Sciatic nerve (tissue), 2 donors: ENCODE measurements around the gene ST6GALNAC6. TPM values are rescaled to one million over a fixed set of nuclear protein-coding genes. Genes with fewer than 3 reads are reported as not detected.
A peak's percentile ranks its signal among the peaks of the same experiment; 100 is the strongest.
"Not testable (repeated sequence)": the region's sequence is repeated elsewhere in the genome, so short reads cannot be mapped to it uniquely, and the experiment has no call there.

ENCODE experiments used
- ATAC-seq: fragments of 200-7000 bp; cut with Tn5 transposase; one replicate; pipeline ENCODE4 v1.9.1; 2020; ENCODE audit warnings: mild to moderate bottlenecking, moderate library complexity
- DNase-seq: peaks from one replicate; pipeline ENCODE4 v3.0.0-alpha.2; 2020; ENCODE audit warnings: low spot score
- intact Hi-C: fragments of 100-400 bp; cut with DNase I; formaldehyde crosslinking; loops from one replicate; pipeline ENCODE4 v1.14.2; 2022
- total RNA-seq: library from RNA; stranded (reverse); fragmentation: NEBNext Ultra II Directional; extraction: Animal tissue kit (Norgen Biotek cat#: 25700); gene quantifications from one replicate; pipeline ENCODE4 v1.2.1, GENCODE V29; 2021
- donor health status: DM: no; HTN: no; CAD: no.
- donor health status: DM: no; HTN: no; CAD: no.

Gene ST6GALNAC6
- total RNA-seq, 1 donor from 2014 or later = 108 TPM

GRCh38 chr9:127878652-127879390, 20.6 kb downstream of the ST6GALNAC6 start:
- intact Hi-C loops = no loop called here
- DNase-seq (no peak), ATAC-seq (no peak)

GRCh38 chr9:127878001-127878651, 21.3 kb downstream of the ST6GALNAC6 start:
- intact Hi-C loops = no loop called here
- DNase-seq = no peak
- ATAC-seq = peak; percentile 0

- DNase-seq = peak; percentile 91
- intact Hi-C loops = no loop called here
- peak; percentile 67 for ATAC-seq
These were observed 21.8 kb downstream of the ST6GALNAC6 start, which contains the start of gene AK1 for GRCh38 chr9:127877566-127877998. Gene AK1 (minus strand): TSS chr9:127877675. CDS start chr9:127874617, 3,058 bp downstream.

DNA sequence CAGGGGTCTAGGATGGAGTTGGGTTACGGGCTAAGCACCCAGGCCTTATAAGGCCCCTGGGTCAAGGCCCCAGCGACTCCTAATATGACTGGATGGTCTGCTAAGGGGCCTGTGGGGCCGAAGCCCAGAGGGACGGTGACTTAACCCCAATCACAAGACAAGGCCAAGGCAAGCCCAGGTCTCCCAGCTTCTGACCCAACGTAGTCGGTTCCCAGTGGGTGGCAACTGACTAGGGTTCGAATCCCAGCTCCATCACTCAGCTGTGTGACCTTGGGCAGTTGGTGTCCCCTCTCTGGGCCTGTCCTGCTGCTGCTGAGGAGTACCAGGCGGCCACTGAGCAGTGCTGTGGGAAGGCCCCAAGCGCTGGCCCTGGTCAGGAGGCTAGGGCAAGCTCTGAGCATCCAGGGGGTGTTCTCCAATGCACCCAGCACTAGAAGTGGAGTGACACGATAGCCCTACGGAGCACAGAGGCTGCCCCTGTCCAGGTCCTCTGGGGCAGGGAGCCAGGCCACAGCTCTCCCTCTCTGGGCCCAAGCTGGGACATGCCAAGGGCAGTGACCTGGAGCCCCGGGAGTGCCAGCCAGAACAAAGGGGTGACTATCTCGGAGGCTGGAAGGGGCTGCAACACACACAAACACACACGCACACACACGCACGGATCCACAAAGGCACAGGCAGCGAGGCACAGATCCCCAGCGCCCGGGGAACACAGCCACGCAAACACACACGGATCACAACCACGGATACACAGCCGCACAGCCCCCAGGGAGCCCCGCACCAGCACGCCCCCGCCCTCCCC, 22.4 kb downstream of the ST6GALNAC6 start:
- DNase-seq = peak; percentile 74
- ATAC-seq = peak; percentile 18
- intact Hi-C loops = no loop called here

DNA sequence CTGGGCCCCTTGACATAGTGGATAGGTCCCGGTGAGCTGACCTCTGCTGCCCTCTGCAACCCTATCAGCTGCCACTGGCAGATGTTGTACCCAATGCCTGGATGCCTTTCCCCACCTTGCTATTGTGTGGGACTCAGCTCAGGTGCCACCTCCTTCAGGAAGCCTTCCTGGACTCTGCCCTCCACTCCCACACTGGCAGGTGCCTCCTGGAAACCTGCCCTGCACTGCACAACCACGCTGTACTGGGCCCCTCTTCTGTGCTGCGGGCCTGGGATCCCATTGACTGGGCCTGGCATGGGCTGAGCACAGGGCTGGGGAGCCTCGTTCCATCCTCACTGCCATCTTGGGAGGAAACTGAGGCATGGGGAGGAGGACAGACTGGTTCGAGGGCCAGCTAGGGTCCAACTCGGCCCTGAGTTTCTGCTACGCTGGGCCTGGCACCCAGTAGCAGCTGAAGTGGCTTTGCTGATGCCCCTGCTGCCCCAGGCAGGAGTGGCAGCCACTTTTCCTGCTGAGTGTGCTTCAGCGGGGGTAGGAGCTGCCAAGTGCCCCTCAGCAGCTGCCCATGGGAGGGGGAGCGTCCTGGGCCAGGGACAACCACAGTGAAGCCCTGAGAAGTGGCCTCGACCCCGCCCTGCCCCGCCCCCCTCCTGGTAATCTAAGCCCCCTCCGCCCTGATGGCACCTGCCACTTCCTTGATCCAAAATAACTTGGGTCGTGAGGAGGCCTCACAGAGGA, 23.2 kb downstream of the ST6GALNAC6 start:
- no peak for DNase-seq
- intact Hi-C loops = no loop called here

GRCh38 chr9:127875306-127875966, 24.0 kb downstream of the ST6GALNAC6 start:
- DNase-seq = no peak
- intact Hi-C loops = no loop called here
- no peak for ATAC-seq

More for the DNA sequence above, 23.2 kb downstream of the ST6GALNAC6 start:
- no peak for ATAC-seq

DNA sequence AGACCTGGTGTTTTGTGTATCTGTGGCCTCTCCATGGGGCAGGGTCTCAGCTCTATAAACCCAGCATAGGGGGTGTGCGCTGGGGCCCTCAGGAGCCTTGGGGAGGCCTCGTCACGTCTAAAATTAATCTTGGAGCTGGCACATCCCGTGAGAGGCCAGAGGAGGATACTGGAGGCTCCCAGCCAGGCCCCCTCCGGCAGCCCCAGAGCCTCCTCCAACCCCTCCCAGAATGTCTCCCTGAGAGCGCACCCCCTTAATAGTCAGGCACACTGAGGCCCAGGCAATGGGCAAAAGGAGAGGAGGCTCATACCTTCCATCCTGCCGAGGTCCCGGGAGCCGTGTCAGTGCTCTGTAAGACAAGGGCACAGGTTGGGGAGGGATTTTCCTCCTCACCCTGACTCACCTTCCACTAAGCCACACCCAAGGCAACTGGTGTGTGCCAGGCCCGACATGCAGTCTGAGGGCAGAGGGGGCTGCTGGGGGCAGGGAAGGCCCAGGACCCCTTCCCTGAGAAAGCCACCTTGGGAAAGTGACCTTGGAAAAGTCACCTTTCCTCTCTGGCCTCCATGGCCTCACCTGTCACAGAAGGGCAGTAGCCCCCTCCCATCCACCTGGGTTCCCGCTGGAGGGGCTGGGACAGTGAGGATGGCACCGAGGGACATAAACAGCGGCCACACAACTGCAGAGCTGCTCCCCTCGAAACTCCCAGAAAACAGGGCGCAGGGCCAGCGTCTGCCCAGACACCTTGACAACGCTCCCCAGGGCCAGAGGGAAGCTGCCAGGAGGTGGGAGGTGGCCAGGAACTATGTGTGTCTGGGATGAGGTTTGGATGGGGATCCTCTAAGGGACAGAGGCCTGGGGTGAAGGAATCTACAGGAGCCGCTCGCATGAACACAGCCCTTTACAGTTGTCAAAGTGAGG, 24.8 kb downstream of the ST6GALNAC6 start:
- no peak for DNase-seq
- intact Hi-C loops = loop anchor here (5.0 kb wide), 1 partner anchor 38 kb away; no protein-coding TSS in a partner anchor
- ATAC-seq = no peak

DNA sequence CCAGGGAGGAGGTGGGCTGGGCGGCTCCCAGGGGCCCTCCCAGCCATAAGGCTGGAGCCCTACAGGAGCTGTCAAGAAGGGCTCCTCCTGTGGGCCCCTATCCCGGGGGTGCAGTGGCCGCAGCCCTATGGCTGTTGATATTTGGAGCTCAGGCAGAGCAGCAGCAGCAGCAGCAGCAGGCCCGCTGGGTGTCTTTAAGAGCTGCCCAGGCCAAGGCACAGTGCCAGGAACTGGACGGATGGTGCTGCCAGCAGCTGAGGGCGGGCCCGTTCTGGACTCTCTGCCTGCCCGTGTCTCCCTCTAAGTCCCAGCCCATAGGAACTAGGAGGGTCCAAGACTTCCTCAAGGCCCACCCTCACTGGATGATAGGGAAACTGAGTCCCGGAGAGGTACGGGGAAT, 25.5 kb downstream of the ST6GALNAC6 start:
- intact Hi-C loops = loop anchor here (5.0 kb wide), 1 partner anchor 38 kb away; no protein-coding TSS in a partner anchor
- DNase-seq (peak; percentile 88), ATAC-seq (peak; percentile 52)

GRCh38 chr9:127873223-127873691, 26.1 kb downstream of the ST6GALNAC6 start:
- ATAC-seq (no peak), DNase-seq (peak; percentile 65)
- intact Hi-C loops = loop anchor here (5.0 kb wide), 1 partner anchor 39 kb away; no protein-coding TSS in a partner anchor

- intact Hi-C loops = loop anchor here (5.0 kb wide), 1 partner anchor 40 kb away; no protein-coding TSS in a partner anchor
- ATAC-seq = no peak
- DNase-seq = no peak
These were observed 26.8 kb downstream of the ST6GALNAC6 start for GRCh38 chr9:127872369-127873222.

- no peak for ATAC-seq
- intact Hi-C loops = loop anchor here (5.0 kb wide), 1 partner anchor 41 kb away; no protein-coding TSS in a partner anchor
- no peak for DNase-seq
These were observed 27.9 kb downstream of the ST6GALNAC6 start for GRCh38 chr9:127871531-127871930.

GRCh38 chr9:127870887-127871286, 28.5 kb downstream of the ST6GALNAC6 start:
- no peak for ATAC-seq
- intact Hi-C loops = loop anchor here (5.0 kb wide), 1 partner anchor 41 kb away; no protein-coding TSS in a partner anchor

DNA sequence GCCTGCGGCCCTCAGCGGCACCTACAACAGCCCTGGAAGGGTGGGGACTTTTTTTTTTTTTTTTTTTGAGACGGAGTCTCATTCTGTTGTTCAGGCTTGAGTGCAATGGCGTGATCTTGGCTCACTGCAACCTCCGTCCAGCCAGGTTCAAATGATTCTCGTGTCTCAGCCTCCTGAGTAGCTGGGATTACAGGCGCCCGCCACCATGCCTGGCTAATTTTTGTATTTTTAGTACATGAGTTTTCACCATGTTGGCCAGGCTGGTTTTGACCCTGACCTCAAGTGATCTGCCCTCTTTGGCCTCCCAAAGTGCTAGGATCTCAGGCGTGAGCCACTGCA, 29.3 kb downstream of the ST6GALNAC6 start:
- intact Hi-C loops = loop anchor here (5.0 kb wide), 1 partner anchor 42 kb away; no protein-coding TSS in a partner anchor
- not testable (repeated sequence) for ATAC-seq, DNase-seq

More at GRCh38 chr9:127870887-127871286, 28.5 kb downstream of the ST6GALNAC6 start:
- DNase-seq = no peak

DNA sequence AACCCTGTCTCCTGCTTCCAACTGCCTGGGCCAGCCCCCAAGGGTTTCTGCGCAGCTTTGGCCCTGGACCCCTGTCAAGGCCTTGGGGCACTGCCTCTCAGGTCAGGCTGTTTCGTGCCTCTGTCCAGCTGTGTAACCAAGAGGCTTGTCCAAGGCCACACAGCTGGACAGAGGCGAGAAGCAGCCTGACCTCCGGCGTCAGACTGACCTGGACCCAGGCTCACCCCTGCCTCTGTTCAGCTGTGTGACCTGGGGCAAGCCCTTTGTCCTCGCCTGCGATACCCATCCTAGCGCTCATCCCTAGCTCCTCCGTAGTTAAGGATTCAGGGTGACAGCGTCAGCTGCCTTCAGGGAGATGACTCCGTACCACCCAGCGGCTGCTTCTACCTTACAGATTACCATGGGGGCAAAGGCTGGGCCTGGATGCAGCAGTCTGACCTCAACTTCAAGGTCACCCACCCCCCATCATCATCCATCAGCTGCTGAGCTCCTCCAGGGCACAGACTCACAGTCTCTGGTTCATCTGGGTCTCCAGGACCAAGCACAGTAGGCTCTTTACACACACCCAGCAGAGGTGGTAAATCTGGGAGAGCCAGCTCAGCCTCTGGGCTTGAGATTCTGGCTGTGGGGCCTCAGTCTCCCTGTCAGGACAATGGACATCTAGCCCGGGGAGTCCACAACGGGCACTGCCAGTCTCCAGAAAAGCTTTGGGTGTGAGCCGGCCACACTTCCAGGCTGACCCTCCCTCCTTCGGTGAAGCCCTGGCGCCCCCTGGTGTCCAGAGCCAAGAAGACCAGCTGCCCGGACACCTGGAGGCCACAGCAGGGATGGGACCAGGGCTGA, 29.9 kb downstream of the ST6GALNAC6 start:
- ATAC-seq (peak; percentile 89), DNase-seq (peak; percentile 97)
- intact Hi-C loops = loop anchor here (5.0 kb wide), 2 partner anchors 43 to 137 kb away; no protein-coding TSS in a partner anchor
